ENCODE results near the gene LINS1. TPM values are rescaled to one million over a fixed set of nuclear protein-coding genes. Genes with fewer than 3 reads are reported as not detected.

LINS1 gene
- total and polyA plus RNA-seq, 2 of the 8 experiments (the other 6 are each of a cell fraction or from before 2014, with no cell fraction given): 4.2 to 8.1 TPM

DNA sequence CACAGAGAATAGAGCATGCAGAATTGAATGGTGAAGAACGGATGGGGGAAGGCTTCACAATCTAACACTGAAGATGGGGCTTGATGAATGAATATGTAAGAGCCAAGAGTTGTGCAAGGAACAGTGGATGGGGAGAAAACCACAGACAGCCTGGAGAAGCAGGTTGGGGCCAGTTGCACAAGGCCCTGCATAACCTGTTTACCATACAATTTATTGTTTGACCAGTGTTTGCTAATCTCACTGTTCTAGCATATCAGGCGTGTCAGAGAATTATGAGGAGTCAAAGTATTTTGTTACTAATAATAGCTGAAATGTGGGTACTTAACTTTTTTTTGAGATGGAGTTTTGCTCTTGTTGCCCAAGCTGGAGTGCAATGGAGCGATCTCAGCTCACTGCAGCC lies 36.4 kb downstream of the LINS1 start:
- Histone ChIP-seq H4K5ac (ENCODE audit: insufficient read length, low read depth, low read length) (no peak overlapping the region), H3K79me1 (ENCODE audit: low read depth, low read length) (no peaks in the 10 kb centered on the region), H2AFZ (ENCODE audit: low read length) (no peak overlapping the region), H2BK5ac (ENCODE audit: low read depth, low read length) (no peak overlapping the region), H3K27me3 (replicated peaks in 1 of 4; ENCODE audit: control insufficient read depth in 3 of 4, extremely low read depth in 1 of 4, insufficient read depth in 3 of 4, low read length in 3 of 4) (no peaks in the 10 kb centered on the region), H3K4me3 (ENCODE audit: extremely low read depth in 1 of 4, insufficient read depth in 2 of 4, low read depth in 3 of 4, low read length in 4 of 4) (no peak overlapping the region), H3K4me2 (ENCODE audit: insufficient read depth in 1 of 2, low read depth in 2 of 2, low read length in 2 of 2) (no peak overlapping the region), H2BK20ac (ENCODE audit: low read length) (no peak overlapping the region), H2BK15ac (ENCODE audit: low read length) (no peak overlapping the region), H3K9ac (replicated peaks in 1 of 4; ENCODE audit: extremely low read depth in 1 of 4, low read depth in 3 of 4, low read length in 3 of 4) (no peak overlapping the region), H3K4me1 (replicated peaks in 1 of 4; ENCODE audit: control insufficient read depth in 3 of 4, insufficient read depth in 4 of 4, low read length in 3 of 4) (no peaks in the 10 kb centered on the region), H3K23ac (ENCODE audit: insufficient read length) (no peak overlapping the region), H2BK12ac (ENCODE audit: low read depth, low read length) (no peak overlapping the region), H3K9me3 (ENCODE audit: insufficient read depth in 2 of 2, low read depth in 1 of 2, low read length in 1 of 2) (peaks cover 4 to 6% of the 10 kb centered on the region in 2 experiments; a peak in 1 of 4 replicates), H4K8ac (ENCODE audit: extremely low read depth, insufficient read depth, low read length) (no peak overlapping the region), H3K4ac (replicated peaks; ENCODE audit: insufficient read length, low read depth, low read length) (no peak overlapping the region), H4K91ac (replicated peaks; ENCODE audit: insufficient read length, low read length) (no peak overlapping the region), H3K56ac (replicated peaks; ENCODE audit: insufficient read length, low read depth, low read length) (no peak overlapping the region), H2AK5ac (ENCODE audit: low read depth, low read length) (no peak overlapping the region), H3K27ac (ENCODE audit: low read depth, low read length) (no peak overlapping the region), H3K79me2 (ENCODE audit: control insufficient read depth in 1 of 2, insufficient read depth in 2 of 2, low read length in 2 of 2) (no peaks in the 10 kb centered on the region), H3K23me2 (ENCODE audit: low read depth, low read length) (no peaks in the 10 kb centered on the region), H2BK120ac (replicated peaks; ENCODE audit: low read depth, low read length) (no peak overlapping the region), H3K18ac (ENCODE audit: extremely low read depth, low read length) (no peak overlapping the region), H3K36me3 (ENCODE audit: control insufficient read depth in 2 of 4, insufficient read depth in 4 of 4, low read length in 3 of 4) (no peaks in the 10 kb centered on the region), H3K14ac (ENCODE audit: insufficient read length) (no peak overlapping the region), H4K20me1 (replicated peaks in 1 of 2; ENCODE audit: control insufficient read depth in 1 of 2, insufficient read depth in 2 of 2, low read length in 2 of 2) (no peaks in the 10 kb centered on the region)
- POLR2A ChIA-PET (ENCODE audit: partially characterized antibody): no interaction called here
- WGBS, 2 experiments (ENCODE audit: extremely low coverage in 1 of 2, insufficient coverage in 1 of 2, insufficient read length in 1 of 2, insufficient replicate concordance in 2 of 2, low coverage in 1 of 2, low lambda C conversion rate in 2 of 2, missing lambda C conversion rate in 1 of 2): 96% methylated on average over 3 of the region's 3 CpGs; no CpG with 5 or more reads in 1 of the 2 experiments
- TF ChIP-seq HDAC6 (IDR thresholded peaks at IDR 0.05; ENCODE audit: low read depth, low read length) (no peak), SIX5 (IDR thresholded peaks at IDR 0.05; ENCODE audit: low read depth, low read length) (no peak), ZNF274 (IDR thresholded peaks at IDR 0.05; ENCODE audit: borderline replicate concordance, extremely low read depth, low read length) (no peak), CEBPB (IDR thresholded peaks at IDR 0.05; ENCODE audit: low read depth, low read length) (no peak), SUZ12 (IDR thresholded peaks at IDR 0.05; ENCODE audit: low read length) (no peak), SIRT6 (IDR thresholded peaks at IDR 0.05; ENCODE audit: low read length) (no peak), JUN (IDR thresholded peaks at IDR 0.05; ENCODE audit: low read depth, low read length) (no peak), GABPA (IDR thresholded peaks at IDR 0.05; ENCODE audit: borderline replicate concordance, insufficient read depth, low read length) (no peak), YY1 (IDR thresholded peaks at IDR 0.05; ENCODE audit: low read depth, low read length) (no peak), CBX8 (IDR thresholded peaks at IDR 0.05; ENCODE audit: borderline replicate concordance, low read depth, low read length) (no peak), EP300 (IDR thresholded peaks at IDR 0.05; ENCODE audit: borderline replicate concordance in 1 of 2, low read depth in 2 of 2, low read length in 2 of 2) (no peak), JUND (IDR thresholded peaks at IDR 0.05; ENCODE audit: low read length) (no peak), SP1 (IDR thresholded peaks at IDR 0.05; ENCODE audit: low read depth, low read length) (no peak), EZH2 (IDR thresholded peaks at IDR 0.05; ENCODE audit: low read depth, low read length, severe bottlenecking) (no peak)
- CTCF ChIA-PET (ENCODE audit: partially characterized antibody): no interaction called here
- DNase-seq (ENCODE audit: low read depth in 1 of 2, low spot score in 2 of 2): no peak
- FAIRE-seq: no peak

Measured in H1 (cell line).